ENCODE results near the gene ACKR4.
"Not testable (repeated sequence)": the region's sequence is repeated elsewhere in the genome, so short reads cannot be mapped to it uniquely, and the experiment has no call there.

ACKR4 gene

DNA sequence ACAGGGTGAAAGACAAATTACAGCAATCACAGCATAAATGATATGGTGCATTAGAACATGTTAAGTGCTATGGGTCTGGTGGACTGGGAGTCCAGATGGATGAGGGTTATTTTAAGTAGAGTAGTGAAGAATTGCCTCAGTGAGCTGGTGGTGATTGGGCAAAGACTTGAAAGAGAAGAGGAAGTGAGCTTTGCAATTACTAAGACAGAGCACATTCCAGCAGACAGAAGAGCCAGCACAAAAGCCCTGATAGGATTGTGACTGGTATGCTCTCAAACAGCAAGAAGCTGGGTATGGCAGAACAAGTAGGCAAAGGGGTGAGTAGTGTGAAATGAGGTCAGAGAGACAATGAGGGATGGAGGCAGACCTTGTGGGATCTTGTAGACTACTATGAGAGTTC is 2.1 kb upstream of the ACKR4 start:
- DNase-seq: no peak

DNA sequence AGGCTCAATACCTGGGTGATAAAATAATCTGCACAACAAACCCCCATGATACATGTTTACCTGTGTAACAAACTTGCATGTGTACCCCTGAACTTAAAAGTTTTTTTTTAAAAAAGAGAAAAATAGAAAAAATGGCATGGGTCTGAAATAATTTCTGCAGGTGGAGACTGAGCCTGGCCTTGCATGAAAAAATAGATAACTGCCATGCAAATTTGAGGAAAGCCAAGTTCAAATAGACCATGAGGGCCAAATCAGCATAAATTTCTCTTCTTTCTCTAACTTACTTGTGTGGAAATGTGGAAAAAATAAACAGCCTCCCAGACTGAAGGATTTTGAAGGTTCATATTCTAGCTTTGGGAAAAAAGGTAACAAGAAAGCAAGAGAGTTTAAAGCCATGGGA is 744 bp upstream of the ACKR4 start:
- DNase-seq: no peak

DNA sequence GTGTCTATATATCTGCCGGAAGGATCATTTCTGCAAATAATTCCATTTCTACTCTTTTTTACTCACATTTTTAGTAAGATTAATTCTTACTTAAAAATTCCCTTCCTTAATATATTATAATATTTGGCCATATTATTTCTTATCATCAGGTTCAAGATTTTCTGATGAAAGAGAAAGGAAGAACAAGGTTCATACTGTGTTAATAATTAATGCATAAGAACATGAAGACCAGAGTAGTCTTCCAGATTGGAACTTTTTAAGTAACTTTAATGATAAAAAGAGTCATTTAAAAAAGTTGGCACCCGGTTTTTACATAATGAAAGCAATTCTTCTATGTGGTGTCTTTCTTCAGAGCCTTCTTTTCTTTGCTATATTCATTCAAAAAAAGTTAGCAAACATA is 590 bp downstream of the ACKR4 start:
- DNase-seq: no peak

DNA sequence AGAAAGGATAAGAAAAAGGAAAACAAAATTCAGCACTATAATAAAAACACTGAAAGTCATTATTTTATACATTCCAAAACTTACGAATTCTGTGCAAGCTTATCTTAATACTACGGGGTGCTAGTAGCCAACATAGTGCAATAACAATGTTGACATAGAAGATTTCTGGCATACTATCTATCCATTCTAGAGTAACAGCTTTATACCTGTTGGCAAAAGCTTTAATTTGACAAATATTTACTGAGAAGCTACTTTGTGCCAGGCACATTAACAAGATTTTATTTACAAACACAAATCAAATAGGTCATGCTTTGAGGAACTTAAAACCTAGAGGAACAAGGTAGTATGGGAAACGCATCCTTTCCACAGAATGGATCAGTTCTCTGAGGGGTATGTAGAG is 1.1 kb downstream of the ACKR4 start:
- DNase-seq: no peak

DNA sequence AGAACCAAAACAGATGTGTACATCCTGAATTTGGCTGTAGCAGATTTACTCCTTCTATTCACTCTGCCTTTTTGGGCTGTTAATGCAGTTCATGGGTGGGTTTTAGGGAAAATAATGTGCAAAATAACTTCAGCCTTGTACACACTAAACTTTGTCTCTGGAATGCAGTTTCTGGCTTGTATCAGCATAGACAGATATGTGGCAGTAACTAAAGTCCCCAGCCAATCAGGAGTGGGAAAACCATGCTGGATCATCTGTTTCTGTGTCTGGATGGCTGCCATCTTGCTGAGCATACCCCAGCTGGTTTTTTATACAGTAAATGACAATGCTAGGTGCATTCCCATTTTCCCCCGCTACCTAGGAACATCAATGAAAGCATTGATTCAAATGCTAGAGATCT is 3.5 kb downstream of the ACKR4 start:
- DNase-seq: not testable (repeated sequence)

DNA sequence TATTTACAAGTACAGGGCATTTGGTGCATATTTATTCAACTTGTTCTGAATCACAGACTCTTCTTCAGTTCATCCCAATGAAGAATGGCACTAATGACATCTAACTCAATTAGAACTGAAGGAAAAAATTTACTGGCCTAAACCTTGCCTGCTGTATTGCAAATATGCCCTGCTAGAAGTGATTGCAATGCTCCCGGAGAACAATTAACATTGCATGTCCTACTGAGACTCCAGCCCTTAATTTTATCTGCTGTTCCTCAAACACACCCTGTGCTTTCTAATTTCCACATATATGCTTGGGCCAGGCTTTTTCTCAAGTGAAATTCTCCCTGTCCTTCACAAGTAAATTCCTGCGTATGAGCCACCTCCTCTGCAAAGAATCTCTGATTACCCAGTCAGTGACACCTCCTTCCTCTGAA is 8.3 kb downstream of the ACKR4 start:
- DNase-seq: no peak

DNA sequence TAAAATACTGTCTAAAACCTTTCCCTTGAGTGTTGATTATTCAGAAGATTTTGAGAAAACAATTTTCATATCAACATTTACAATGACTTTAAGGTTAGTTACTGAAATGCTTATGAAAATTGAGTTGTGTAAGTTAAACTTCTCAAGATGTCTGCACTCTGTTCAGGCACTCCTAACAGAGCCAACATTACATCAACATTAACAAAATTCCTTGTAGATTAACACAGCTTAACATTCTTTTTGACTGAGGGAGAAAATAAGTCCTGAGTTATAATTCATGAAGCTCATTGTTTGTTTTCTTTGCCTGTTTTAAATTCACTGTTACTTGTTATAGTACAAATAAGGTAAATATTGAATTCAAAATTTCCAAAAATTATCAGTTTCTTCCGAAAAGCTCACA is 9.0 kb downstream of the ACKR4 start:
- DNase-seq: no peak

DNA sequence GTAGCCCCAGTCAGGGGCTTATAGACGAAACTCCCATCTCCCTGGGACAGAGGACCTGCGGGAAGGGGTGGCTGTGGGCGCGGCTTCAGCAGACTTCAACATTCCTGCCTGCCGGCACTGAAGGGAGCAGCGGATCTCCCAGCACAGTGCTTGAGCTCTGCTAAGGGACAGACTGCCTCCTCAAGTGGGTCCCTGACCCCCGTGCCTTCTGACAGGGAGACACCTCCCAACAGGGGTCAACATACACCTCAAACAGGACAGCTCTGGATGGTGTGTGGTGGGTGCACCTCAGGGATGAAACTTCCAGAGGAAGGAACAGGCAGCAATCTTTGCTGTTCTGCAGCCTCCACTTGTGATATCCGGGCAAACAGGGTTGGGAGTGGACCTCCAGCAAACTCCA is 9.6 kb downstream of the ACKR4 start:
- DNase-seq: not testable (repeated sequence)

DNA sequence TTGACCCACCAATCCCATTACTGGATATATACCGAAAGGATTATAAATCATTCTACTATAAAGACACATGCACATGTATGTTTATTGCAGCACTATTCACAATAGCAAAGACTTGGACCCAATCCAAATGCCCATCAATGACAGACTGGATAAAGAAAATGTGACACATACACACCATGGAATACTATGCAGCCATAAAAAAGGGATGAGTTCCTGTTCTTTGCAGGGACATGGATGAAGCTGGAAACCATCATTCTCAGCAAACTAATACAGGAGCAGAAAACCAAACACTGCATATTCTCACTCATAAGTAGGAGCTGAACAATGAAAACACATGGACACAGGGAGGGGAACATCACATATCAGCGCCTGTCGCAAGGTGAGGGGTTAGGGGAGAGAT is 18.2 kb downstream of the ACKR4 start:
- not testable (repeated sequence) for DNase-seq

DNA sequence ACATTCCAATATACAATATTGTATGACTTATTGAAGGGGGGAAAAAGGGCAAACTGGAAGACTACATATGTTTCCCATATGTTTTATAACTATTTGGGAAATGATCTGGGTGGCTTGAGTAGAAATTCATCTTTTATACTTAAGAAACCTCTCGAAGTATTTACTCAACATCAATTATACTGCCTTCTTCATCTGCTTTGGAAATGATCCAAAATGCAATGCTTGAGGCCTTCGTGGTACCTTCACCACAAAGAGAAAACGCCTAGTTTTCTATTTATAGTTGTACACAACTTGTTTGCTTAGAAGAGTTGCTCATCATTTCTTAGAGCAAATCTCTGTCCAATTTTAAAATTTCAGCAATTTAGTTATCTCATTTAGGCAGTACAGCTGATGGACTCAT is 18.8 kb downstream of the ACKR4 start:
- DNase-seq: no peak

DNA sequence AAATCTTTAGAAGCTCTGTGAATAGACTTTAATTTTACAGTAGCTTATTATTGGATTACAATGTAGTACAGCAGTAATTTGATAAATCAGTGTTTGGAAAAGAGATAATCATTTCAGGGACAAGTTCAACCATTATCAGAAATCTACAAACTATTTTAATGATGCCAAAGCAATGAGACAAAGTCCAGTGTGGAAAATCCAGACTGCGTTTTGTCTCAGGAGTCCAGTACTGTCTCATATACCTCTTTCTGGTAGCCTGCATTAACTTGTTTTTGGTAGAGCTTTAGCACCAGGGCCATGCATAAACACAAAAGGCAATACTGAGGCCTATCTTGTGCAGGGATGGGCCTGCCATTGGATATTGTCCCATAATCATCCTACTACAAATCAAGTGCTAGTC is 19.7 kb downstream of the ACKR4 start:
- no peak for DNase-seq

DNA sequence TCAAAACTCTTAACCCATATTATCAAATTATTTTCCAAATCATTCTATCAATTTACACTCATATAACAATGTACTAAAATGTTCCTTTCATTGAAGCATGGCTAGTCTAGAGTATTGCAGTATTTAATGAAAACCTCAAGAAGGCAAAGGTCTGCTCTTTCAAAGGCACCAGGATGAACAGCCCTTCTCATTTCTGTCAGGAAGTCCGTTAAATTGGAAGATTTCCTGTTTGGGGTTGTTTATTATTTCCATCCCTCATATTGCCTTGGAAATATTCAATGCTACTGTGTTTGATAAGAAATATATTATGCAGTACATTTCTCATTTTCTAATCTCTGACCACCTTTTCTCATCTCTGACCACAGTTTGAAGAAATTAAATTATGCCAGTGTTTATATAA is 25.1 kb downstream of the ACKR4 start:
- no peak for DNase-seq

DNA sequence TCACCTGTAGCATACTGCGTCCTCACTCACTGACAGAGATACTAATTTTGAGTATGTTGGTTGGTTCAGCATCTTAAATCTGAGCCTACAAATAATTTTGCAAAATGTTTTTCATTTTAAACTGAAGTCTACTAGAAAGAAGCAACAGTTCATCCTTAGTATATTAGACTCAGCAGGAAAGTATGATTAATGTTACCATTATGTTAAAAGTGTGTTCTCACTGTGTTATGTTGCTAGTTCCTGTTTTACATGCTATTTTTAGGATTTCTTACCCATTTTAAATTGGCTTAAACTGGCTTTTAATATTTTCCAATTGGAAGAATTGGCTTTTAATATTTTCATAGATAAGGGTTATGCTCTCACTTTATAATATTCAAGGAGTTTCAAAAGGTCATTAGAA is 25.7 kb downstream of the ACKR4 start:
- DNase-seq: no peak

DNA sequence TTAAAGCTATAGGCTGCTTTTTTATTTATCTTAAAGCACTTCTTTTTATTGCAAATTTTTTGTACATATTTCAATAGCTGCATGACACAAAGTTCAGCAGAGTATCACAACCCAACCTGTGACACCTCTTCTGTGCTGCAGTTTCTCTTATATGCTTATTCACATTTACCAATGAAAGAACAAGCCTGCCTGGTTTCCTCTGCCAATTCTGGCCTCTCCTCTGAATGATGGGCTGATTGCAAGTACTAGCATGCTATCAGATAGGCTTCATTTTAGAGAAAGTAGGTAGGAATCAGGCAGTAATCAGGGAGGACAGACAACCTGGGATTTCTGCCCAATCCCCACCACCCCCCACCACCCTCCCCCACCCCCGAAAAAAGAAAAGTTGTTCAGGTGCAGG is 26.6 kb downstream of the ACKR4 start:
- no peak for DNase-seq

DNA sequence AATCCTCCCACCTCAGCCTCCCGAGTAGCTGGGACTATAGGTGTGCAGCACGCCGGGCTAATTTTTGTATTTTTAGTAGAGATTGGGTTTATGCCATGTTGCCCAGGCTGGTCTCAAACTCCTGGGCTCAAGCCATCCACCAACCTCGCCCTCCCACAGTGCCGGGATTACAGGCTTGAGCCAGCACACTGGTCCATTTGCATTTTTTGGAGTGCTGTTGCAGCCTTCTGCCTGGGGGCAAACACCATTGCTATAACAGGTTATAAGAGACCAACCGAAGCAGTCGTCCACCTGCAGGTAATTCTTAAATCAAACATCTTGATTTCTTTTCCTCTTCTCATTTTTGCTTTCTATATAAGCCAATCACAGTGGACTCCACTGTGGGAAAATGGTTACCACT is 27.7 kb downstream of the ACKR4 start:
- DNase-seq: no peak

DNA sequence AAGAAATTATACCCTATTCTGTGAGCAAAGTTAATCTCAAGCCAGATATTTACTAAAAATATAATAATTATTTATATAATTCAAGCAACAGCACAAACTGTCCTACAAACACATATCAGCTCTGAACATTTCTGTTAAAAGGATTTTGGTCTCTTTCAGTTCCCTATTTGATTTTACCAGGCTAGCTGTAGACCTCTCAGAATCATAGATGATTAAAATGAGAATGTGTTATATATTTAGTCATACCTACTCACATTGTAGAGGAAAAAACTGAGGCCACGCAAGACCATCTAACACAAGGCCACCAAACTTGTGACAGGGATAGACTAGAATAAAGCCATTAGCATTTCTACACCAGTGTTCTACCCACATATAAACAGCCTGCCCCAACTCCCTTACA is 28.5 kb downstream of the ACKR4 start:
- DNase-seq: no peak

DNA sequence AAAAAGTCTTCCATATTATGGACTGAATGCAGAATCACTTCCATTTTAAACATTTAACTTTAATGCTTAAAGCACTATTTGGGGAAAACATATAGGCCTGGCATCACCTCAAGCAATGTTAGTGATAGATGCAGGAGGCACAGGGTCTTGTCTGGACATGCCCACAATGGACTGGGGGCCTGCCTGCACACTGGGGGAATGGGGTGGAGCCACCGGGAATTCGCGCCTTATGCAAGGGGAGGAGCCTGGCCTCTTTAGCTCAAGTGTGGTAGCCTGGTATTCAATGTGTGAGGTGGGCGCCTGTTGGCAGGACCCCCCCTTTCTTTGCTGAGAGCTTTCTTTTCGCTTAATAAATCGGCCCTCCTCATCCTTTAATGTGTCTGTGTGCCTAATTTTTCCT is 29.9 kb downstream of the ACKR4 start:
- no peak for DNase-seq

DNA sequence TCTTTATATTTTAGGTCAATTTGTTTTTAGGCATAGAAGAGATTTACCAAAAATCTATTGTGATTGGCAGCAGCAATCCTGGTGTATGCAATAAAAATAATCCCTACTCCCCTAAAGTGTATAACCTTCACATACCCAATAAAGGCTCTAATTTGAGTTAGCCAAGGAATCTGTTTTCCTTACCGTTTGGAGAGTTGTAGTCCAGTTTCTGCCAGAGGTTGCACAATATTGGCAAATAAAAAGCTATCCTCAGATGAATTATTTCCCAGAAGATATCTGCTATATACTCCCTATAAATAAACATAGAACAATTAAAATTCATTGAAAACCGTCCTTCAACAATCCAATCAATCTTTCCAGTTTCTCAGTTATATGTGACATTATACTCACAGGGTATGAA is 31.1 kb downstream of the ACKR4 start:
- no peak for DNase-seq

DNA sequence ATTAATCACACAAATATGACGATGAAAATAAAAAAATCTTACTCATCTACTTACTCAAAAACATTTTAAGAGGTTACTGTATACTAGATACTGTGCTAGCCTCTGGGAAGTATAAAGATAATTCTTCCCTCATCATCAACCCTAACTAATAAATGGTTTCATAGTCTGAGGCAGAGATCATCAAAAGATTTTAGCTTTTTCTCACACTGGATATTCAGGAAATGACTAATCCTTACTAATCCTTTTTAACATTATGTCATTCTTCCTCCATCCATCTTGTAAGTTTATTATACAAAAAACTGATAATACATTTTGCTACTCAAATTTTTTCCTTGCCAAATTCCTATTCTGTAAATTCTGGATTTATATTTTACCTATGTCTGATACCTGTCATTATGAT is 32.9 kb downstream of the ACKR4 start:
- no peak for DNase-seq

DNA sequence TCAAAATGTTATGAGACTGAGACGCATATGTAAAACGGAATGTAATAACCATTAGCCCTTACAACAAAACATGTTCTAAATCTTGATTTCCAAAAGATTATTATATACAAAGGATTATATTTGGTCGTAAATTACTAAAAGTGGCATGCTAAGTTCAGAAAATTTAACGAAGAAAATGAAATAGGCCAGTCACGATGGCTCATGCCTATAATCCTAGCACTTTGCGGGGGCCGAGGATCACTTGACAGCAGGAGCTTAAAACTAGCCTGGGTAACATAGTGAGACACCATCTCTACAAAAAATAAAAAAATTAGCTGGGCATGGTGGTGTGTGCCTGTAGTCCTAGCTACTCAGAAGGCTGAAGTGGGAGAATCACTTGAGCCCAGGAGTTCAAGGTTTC is 33.5 kb downstream of the ACKR4 start:
- no peak for DNase-seq

DNA sequence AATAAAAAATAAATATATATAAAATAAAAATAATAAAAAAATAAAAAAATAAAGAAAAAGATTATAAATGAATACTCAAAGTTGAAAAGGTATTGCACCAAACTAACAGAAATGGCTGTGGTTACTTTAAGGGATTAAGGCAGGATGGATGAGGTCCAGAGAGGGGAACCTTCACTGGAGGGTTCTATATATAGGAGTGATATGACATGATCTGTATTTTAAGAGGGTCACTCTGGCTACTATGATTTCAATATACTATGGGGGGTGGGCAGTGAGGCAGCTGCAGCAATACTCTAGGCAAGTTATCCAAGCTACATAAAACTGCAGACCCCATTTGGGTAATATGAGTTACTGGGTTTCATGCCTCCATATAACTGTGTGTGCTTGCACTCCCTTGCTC is 38.0 kb downstream of the ACKR4 start:
- no peak for DNase-seq

DNA sequence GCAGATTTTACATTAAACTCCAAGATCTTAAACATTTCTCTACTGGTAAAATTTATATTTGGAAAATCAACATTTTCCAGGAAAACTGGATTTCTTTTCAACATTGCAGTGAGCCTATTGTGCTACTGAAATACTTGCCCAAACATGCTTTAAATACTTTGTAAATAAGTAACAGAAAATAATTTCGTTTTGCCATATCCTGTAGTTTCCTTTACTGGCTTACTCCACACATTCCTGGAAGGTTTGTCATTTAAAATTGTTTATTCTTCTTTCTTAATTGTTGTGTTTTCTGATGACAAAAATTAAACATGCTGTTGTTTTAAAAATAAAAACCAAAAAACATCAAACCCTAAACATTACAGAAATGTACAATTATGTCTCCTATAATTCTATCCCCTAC is 40.5 kb downstream of the ACKR4 start:
- DNase-seq: no peak

DNA sequence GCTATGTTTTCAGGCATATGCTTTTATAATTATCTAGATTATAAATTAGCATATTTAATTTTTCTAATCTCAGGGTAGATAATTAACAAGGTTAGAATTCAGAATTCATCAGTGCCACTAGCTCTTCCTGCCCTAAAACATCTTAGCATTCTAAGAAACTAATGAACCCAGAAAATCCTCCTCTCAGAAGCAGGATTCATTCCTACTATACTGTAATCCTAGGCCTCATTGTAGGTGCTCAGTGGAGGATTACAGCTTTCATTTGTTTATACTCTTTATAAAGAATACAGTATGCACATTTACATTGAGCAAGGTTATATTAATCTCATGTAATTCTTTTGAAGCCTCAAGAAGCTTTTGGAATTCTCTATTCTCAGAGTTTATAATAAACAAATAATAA is 41.6 kb downstream of the ACKR4 start:
- no peak for DNase-seq

DNA sequence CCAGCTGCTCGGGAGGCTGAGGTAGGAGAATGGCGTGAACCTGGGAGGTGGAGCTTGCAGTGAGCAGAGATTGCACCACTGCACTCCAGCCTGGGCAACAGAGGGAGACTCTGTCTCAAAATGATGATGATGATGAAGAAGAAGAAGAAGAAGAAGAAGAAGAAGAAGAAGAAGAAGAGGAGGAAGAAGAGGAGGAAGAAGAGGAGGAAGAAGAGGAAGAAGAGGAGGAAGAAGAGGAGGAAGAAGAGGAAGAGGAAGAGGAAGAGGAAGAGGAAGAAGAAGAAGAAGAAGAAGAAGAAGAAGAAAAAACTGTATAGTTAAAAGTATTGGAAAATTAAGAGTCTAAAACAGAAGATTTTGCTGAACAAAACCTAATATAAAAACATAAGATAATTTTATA is 44.4 kb downstream of the ACKR4 start:
- not testable (repeated sequence) for DNase-seq

DNA sequence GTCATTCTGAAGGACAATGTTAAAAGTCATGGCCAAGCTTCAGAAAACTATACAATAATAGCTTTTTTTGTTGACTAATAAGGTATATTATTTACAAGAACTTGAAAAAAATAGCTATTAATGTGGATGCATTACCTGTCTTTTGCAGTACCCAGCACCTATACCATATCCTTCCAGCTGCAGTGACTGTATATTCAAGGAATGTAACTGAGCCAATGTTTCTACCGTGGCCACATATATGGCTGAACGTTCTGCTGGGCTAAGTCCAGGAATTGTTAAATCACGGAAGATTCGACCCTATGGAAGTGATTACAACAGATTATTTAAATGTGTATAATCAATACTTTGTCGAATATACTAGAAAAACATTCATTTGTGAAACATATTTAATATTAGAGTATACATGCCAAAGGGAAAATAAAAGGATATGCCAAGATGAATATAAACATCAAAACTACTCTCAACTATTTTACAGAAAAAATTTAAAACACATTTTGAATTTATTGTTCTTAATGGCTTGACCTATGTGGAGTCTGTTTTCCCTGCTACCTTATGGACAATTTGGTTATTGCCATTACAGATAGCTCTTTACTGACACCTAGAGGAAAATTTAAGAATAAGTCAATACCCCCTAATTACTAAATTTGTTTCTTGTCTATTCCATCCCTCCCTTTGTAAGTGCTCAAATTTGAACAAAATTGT is 44.9 kb downstream of the ACKR4 start:
- DNase-seq: no peak

DNA sequence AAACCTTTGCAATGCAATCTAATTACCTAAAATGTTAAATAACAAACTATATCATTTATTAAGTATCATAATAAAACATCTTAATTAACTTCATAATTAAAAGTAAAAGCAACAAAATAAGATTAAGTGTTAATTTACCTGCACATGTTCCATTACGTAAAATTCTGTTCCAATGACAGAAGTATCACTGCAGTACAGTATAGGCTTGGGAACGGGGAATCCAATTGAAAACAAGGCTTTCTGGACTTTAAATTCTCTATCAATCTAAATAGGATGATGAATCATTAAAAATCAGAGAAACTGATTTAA is 45.4 kb downstream of the ACKR4 start:
- no peak for DNase-seq

Data from stimulated activated CD4-positive, alpha-beta T cell treated with anti-CD3 and anti-CD28 coated beads, Interleukin-15, amount 100 ng/mL, for 24 hours (primary cell).